ENCODE results near the gene KRT82.

KRT82 gene

GRCh38 chr12:52407918-52408317 is 1.8 kb upstream of the KRT82 start:
- no peak for DNase-seq

GRCh38 chr12:52404951-52405350 is 1.2 kb downstream of the KRT82 start:
- DNase-seq: no peak

- no peak for DNase-seq
Measured at GRCh38 chr12:52403561-52403960, 2.6 kb downstream of the KRT82 start.

GRCh38 chr12:52402873-52403540 is 3.1 kb downstream of the KRT82 start:
- no peak for DNase-seq

- DNase-seq: no peak
Measured at GRCh38 chr12:52402377-52402776, 3.8 kb downstream of the KRT82 start.

DNA sequence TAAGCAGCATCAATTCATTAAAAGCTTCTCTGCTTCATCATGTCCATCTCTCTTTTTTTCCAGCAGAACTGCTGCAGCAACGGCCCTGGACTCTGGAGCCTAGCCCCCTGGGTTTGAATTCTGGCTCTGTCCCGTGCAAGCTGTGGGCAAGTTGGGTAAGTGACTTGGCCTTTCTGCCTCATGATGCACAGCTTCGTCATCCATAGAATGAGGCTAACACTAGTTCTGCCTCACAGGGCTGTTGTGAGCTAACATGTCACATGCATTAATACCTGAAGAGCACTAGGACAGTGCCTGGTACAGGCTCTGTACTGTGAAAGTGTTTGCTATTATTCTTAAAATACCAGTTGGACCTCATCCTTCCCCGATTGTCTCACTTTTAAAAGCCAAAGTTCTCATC is 4.2 kb downstream of the KRT82 start:
- DNase-seq: no peak

DNA sequence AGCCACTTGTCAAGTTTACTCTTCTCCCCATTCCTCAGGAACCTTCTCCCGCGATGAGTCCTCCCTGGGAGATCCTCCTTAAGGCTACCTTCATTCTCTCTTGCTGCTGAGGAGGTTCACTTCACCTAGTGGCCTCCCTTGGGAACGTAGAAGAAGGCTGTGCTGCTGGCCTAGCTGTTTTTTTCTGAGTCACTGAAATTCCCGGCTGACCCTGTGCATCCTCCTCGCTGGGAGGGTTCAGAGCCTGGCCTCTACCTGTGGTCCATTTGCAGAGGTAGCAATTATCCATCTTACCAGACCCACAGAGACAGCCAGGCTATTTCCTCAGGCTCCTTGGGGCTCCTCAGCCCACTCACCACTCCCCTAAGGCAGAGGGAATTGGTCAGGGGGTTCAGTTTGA is 4.6 kb downstream of the KRT82 start:
- DNase-seq: no peak

- no peak for DNase-seq
Measured at GRCh38 chr12:52400906-52401305, 5.2 kb downstream of the KRT82 start.

DNA sequence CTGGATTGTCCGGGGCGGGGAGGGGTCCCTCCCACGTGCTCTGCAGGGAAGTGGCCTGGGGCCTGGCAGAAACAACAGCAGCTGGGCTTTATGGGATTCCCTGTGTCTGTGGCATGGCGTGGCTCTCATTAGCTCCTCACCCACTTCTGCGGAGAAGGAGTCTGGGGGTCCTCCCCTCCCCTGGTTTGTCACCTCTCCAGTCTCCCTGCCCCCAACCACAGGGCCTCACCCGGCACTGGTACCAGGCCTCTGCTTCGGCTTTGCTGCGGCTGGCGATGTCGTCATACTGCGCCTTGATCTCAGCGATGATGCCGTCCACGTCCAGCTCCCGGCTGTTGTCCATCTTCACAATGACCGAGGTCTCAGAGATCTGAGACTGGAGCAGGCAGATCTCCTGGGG is 6.4 kb downstream of the KRT82 start:
- no peak for DNase-seq

- DNase-seq: no peak
Measured at GRCh38 chr12:52398176-52398575, 8.0 kb downstream of the KRT82 start.

DNA sequence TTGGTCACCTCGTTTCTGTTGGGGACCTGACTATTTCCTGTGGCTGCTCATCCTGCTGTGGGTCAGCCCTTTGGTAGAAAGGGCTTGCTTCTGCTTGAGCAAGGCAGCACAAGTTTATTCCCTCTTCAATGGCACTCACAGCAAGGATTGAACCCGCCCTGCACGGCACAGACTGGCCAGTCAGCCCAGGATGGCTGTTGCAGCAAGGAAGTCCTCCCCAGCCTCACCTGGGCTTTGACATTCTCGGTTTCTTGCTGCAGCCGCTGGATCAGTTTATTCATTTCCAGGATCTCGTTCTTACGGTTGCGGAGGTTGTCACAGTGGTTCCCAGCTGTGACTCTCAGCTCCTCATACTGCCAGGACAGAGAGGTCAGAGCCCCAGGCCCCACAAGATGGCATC is 9.5 kb downstream of the KRT82 start:
- DNase-seq: no peak

DNA sequence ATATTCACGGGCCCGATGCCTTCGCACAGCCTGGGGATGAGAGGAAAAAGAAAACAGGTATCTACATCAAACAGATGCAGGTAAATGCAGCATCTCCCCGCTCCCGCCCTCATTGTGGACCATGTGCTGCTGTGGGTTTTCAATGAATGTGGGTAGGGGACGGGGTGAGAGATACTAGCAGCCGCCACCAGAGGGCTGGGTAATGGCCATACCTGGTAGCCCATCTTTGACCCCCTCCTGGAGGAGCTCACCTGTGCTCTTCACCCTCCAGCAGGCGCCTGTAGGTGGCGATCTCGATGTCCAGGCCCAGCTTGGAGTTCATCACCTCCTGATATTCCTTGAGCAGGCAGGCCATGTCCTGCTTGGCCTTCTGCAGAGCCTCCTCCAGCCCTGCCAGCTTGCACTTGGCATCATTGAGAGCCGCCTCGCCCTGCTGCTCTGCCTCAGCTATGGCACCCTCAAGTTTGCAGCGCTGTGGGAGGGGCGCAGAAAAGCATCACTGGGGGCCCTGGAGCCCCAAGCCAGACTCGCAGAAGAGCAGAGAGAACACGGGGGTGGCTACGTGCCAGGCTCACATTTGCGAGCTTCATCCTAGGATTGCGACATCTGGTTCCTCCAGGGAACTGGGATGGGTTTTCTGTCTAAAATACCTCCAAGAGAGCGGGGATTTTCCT is 10.2 kb downstream of the KRT82 start:
- DNase-seq: no peak

DNA sequence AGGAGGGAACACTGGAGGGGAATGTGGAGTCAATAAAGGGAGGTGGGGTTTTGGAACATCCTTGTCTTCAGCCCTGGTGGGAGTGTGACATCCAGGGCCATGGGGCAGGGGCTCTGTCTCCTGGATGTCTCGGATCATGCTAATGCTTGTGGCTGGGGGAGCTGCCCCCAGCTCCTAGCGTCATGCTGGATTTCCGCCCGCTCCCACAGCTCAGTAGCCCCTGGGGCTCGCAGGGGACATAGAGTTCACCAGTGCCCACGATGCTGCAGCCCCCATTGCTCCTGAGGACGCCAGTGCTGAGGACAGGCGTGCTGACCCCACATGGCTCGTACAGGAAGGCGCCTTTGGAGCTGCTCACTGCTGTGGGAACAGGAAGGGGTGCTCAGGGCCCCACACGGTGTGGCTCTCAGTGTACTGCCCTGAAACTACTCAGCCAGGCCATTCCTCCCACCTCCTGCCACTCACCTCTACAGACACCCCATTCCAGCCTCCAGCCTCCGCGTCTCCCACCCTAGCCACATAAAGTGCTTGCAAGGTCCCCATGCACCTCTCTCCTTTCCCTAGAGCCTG is 11.2 kb downstream of the KRT82 start:
- DNase-seq: no peak

GRCh38 chr12:52392465-52393007 is 13.6 kb downstream of the KRT82 start:
- DNase-seq: no peak

GRCh38 chr12:52391618-52392002 is 14.5 kb downstream of the KRT82 start:
- DNase-seq: no peak

- DNase-seq: no peak
Measured at GRCh38 chr12:52390739-52391617, 15.2 kb downstream of the KRT82 start.

DNA sequence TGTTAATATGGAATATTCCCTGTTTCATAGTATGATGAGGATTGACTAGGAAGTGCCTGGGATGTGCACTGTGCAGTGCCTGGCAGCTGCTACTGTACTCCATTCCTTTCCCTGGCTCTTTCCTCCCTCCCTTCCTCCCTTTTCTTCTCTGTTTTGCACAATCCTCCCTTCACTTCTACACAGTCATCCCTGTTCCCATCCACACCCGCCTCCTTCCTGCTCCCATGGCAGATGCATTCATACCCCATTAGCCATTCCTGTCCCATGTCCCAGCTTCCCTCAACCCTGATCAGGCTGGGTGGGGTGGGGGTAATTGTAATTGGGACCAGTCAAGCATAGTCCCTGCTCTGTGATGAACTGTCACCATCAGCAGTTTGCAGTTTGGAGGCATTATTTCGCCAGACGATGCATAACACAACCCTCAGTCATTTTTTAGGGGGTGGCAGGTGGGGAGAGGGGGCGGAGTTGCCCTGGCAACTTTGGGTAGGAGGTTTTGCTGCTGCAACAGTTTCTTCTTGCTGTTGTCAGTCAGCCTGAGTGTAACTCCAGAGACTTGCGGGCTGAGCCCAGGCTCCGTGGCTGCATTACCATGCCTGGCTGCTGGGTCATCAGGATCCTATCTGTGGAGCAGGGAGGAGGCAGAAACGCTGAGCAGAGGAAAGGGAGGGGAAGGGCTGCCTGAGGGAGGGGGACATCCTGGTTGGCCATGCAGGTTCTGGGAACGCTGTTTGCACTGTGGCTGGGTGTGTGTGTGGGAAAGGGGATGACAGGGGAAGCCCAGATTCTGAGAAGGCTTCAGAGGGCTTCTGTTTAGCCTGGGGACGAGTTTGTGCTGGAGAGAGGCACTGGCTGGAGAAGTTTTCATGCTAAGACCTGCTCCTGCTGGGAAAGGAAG is 16.6 kb downstream of the KRT82 start:
- DNase-seq: no peak

GRCh38 chr12:52387859-52388258 is 18.3 kb downstream of the KRT82 start:
- DNase-seq: no peak

GRCh38 chr12:52385226-52385702 is 20.9 kb downstream of the KRT82 start, which contains the start of gene KRT84:
Gene KRT84, minus strand, starts transcription at chr12:52385652. Its CDS starts 67 bp downstream, at chr12:52385585.
- no peak for DNase-seq

DNA sequence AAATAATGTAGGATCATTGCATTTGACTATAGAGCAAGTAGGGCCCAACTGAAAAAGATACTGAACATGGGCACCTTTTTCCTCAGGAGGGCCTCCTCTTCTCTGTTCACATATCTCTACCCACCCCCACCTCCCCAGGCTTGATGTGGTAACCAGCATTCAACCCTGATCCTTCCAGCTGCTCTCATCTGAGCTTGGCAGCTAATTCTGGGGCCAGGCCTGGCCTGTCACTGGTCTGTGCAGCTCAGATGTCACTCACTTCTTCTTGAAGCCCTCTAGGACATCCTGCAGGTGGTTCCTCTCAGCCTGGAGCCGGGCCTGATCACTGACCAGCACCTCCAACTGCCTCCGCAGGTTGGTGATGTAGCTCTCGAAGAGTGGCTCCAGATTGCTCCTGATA is 22.8 kb downstream of the KRT82 start:
- DNase-seq: no peak

GRCh38 chr12:52382854-52383253 is 23.3 kb downstream of the KRT82 start:
- no peak for DNase-seq

DNA sequence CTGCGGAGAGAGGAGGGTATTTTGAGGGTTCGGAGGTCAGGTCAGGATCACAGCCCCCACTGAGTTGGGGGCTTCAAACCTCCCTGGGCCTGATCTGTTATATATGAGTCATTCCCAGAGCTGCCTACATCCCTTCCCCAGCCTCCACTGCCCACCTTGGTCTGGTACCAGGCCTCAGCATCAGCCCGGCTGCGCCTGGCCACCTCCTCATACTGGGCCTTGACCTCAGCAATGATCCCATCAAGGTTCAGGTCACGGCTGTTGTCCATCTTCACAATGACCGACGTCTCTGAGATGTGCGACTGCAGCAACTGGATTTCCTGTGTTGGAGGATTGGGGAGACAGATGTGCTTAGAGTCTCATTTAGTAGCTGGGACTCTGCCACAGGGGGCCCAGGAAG is 24.9 kb downstream of the KRT82 start:
- no peak for DNase-seq

All from cerebellar nuclear complex (tissue), 1 donor.